Measurements from ENCODE around the gene BSG. TPM values are rescaled to one million over a fixed set of nuclear protein-coding genes. Genes with fewer than 3 reads are reported as not detected.
A peak's percentile ranks its signal among the peaks of the same experiment; 100 is the strongest.

BSG gene
- total and polyA plus RNA-seq, 10 of the 15 experiments (the other 5 are each of a cell fraction or from before 2014, with no cell fraction given) = 2.8 to 297 (median 199) TPM

DNA sequence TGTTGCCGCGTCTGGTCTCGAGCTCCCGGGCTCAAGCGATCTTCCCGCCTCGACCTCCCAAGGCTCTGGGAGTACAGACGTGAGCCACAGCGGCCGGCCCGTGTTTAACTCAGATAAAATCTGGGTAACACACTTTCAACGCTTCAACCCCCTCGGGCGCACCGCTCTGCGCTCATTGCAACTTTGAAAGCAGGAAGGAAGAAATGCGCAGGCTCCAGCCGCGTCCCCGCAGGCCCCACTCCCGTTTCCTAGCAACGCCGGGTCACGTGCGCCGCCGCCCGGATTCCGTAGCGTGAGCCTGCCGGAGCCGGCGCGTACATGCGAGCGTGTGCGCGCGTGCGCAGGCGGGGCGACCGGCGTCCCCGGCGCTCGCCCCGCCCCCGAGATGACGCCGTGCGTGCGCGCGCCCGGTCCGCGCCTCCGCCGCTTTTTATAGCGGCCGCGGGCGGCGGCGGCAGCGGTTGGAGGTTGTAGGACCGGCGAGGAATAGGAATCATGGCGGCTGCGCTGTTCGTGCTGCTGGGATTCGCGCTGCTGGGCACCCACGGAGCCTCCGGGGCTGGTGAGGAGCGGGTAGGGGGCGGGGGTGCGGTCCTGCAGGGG lies at the start of gene BSG (continued):
- TF ChIP-seq, protein P1, sequence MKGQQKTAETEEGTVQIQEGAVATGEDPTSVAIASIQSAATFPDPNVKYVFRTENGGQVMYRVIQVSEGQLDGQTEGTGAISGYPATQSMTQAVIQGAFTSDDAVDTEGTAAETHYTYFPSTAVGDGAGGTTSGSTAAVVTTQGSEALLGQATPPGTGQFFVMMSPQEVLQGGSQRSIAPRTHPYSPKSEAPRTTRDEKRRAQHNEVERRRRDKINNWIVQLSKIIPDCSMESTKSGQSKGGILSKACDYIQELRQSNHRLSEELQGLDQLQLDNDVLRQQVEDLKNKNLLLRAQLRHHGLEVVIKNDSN (IDR thresholded peaks at IDR 0.05; ENCODE audit: borderline replicate concordance, extremely low read length, insufficient read depth, low read depth, low read length) = peak; percentile 97
- TF ChIP-seq, protein P2, sequence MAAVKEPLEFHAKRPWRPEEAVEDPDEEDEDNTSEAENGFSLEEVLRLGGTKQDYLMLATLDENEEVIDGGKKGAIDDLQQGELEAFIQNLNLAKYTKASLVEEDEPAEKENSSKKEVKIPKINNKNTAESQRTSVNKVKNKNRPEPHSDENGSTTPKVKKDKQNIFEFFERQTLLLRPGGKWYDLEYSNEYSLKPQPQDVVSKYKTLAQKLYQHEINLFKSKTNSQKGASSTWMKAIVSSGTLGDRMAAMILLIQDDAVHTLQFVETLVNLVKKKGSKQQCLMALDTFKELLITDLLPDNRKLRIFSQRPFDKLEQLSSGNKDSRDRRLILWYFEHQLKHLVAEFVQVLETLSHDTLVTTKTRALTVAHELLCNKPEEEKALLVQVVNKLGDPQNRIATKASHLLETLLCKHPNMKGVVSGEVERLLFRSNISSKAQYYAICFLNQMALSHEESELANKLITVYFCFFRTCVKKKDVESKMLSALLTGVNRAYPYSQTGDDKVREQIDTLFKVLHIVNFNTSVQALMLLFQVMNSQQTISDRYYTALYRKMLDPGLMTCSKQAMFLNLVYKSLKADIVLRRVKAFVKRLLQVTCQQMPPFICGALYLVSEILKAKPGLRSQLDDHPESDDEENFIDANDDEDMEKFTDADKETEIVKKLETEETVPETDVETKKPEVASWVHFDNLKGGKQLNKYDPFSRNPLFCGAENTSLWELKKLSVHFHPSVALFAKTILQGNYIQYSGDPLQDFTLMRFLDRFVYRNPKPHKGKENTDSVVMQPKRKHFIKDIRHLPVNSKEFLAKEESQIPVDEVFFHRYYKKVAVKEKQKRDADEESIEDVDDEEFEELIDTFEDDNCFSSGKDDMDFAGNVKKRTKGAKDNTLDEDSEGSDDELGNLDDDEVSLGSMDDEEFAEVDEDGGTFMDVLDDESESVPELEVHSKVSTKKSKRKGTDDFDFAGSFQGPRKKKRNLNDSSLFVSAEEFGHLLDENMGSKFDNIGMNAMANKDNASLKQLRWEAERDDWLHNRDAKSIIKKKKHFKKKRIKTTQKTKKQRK (IDR thresholded peaks at IDR 0.05; ENCODE audit: low read depth, low read length) = no peak
- TF ChIP-seq SMAD1 (IDR thresholded peaks at IDR 0.05; ENCODE audit: low read depth, partially characterized antibody) (no peak), FOXM1 (IDR thresholded peaks at IDR 0.05; ENCODE audit: low read depth, low read length) (no peak), POU2F2 (IDR thresholded peaks at IDR 0.05; ENCODE audit: borderline replicate concordance, low read depth, low read length) (peak; percentile 88), ZNF24 (IDR thresholded peaks at IDR 0.05) (0 out of 2 replicates have a peak, but pooled peaks have one; percentile 13), MTA2 (IDR thresholded peaks at IDR 0.05; ENCODE audit: low read depth) (no peak), SMARCA5 (IDR thresholded peaks at IDR 0.05) (peak; percentile 71; the same call in 1 of the 2 replicates), POLR2AphosphoS2 (IDR thresholded peaks at IDR 0.05; ENCODE audit: low read depth, low read length) (peak; percentile 96), BMI1 (IDR thresholded peaks at IDR 0.05; ENCODE audit: borderline replicate concordance) (peak; percentile 95), EED (IDR thresholded peaks at IDR 0.05; ENCODE audit: low read depth) (no peak), MTA3 (IDR thresholded peaks at IDR 0.05; ENCODE audit: borderline replicate concordance, low read length) (no peak; the same call in 1 of the 2 replicates), EP300 (IDR thresholded peaks at IDR 0.05; ENCODE audit: borderline replicate concordance in 1 of 2, control insufficient read depth in 1 of 2, low read depth in 2 of 2, low read length in 2 of 2) (no peak; a peak in 1 of 4 replicates), ZNF217 (IDR thresholded peaks at IDR 0.05) (no peak), SP1 (IDR thresholded peaks at IDR 0.05; ENCODE audit: low read depth, low read length) (peak; percentile 21), RBBP5 (conservative IDR thresholded peaks at IDR 0.05) (no peak), MEF2B (IDR thresholded peaks at IDR 0.05; ENCODE audit: partially characterized antibody, poor library complexity, severe bottlenecking) (no peak), IRF4 (IDR thresholded peaks at IDR 0.05; ENCODE audit: low read depth, low read length) (no peak)
- TF ChIP-seq, protein P3, sequence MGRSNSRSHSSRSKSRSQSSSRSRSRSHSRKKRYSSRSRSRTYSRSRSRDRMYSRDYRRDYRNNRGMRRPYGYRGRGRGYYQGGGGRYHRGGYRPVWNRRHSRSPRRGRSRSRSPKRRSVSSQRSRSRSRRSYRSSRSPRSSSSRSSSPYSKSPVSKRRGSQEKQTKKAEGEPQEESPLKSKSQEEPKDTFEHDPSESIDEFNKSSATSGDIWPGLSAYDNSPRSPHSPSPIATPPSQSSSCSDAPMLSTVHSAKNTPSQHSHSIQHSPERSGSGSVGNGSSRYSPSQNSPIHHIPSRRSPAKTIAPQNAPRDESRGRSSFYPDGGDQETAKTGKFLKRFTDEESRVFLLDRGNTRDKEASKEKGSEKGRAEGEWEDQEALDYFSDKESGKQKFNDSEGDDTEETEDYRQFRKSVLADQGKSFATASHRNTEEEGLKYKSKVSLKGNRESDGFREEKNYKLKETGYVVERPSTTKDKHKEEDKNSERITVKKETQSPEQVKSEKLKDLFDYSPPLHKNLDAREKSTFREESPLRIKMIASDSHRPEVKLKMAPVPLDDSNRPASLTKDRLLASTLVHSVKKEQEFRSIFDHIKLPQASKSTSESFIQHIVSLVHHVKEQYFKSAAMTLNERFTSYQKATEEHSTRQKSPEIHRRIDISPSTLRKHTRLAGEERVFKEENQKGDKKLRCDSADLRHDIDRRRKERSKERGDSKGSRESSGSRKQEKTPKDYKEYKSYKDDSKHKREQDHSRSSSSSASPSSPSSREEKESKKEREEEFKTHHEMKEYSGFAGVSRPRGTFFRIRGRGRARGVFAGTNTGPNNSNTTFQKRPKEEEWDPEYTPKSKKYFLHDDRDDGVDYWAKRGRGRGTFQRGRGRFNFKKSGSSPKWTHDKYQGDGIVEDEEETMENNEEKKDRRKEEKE (IDR thresholded peaks at IDR 0.05) = no peak
- TF ChIP-seq, protein P4, sequence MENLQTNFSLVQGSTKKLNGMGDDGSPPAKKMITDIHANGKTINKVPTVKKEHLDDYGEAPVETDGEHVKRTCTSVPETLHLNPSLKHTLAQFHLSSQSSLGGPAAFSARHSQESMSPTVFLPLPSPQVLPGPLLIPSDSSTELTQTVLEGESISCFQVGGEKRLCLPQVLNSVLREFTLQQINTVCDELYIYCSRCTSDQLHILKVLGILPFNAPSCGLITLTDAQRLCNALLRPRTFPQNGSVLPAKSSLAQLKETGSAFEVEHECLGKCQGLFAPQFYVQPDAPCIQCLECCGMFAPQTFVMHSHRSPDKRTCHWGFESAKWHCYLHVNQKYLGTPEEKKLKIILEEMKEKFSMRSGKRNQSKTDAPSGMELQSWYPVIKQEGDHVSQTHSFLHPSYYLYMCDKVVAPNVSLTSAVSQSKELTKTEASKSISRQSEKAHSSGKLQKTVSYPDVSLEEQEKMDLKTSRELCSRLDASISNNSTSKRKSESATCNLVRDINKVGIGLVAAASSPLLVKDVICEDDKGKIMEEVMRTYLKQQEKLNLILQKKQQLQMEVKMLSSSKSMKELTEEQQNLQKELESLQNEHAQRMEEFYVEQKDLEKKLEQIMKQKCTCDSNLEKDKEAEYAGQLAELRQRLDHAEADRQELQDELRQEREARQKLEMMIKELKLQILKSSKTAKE (IDR thresholded peaks at IDR 0.05; ENCODE audit: low read depth, poor library complexity, severe bottlenecking) = no peak
